ENCODE measurements around the gene TPP2.

Gene TPP2

DNA sequence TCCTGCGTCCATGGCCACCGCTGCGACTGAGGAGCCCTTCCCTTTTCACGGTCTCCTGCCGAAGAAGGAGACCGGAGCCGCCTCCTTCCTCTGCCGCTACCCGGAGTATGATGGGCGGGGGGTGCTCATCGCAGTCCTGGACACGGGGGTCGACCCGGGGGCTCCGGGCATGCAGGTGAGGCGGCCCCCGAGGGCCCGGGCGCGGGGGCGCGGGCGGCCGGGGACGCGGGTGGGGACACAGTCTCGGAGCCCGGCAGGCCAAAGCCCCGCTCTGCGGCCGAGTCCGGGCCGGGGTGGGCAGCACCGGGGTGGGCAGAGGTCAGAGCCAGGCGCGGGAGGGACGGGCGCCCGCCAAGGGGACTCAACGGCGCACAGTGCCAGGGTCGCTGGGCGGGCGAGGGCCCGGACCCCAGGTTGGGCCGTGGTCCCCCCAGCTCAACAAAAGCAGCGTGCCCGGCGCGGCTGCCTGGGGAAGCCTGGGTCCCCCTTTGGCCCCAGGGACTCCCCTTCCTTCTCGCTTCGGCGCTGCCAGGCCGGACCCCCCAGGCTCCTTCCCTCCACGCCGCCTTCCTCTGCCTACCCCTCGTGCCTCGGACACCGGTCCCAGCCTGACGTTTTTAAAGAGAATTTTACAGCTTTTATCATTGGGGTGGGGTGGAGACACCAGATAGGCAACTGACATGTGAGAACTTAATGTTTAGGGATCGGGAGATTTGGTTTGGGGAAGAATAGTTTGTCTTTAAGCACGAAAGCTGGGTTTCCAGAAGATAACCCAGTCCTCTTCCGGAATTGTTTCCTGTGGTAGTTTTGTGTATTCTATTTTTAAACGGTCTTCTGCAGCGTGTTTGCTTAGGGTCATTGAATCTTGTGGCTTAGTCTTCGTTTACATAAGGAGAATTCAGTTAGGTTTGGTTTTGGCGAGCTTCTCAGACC lies 509 bp downstream of the TPP2 start:
- DNase-seq: no peak

DNA sequence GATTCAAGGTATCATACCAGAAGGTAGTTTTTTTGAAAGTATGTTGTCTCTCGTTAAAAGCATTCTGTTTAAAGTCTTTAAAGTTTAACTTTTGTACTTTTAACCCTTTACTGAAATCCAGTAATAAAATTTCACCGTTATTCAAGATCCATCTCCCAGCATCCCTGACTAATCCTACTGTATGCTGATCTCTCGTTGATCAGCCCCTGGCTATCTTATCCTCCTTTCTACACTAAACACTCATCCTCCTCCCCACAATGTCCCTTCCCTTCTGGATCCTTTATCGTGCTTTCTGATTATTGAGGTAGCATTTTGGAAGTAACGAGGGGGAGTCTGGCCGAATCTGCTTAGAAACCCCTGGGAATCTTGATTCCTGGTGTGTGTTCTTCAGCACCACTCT lies 1.3 kb downstream of the TPP2 start:
- DNase-seq: peak; percentile 19

DNA sequence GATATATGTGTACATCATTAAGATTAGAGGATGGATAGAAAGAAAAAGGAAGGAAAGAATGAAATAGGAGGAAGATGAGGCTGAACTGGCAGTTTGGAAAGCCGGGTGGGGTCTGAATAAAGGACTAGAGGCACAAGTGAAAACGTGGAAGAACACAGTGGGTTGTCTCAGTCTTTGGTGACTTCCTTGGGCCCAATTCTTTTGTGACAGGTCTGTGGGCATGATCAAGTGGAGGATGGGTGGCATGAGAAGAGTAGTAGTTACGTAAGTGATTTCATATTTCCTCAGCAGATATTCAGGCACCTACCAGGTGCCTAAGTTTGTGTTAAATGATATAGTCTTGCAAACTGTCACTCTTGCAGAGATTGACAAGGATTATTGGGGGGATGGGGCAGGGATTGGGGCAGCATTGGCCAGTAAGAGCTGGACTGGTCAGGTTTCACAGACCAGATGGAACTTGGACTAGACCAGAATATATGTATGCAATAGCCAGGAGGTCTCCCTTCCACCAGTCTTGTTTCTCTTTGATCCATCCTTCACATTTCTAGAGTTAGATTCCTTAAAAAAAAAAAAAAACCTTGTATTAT lies 2.7 kb downstream of the TPP2 start:
- DNase-seq: no peak

DNA sequence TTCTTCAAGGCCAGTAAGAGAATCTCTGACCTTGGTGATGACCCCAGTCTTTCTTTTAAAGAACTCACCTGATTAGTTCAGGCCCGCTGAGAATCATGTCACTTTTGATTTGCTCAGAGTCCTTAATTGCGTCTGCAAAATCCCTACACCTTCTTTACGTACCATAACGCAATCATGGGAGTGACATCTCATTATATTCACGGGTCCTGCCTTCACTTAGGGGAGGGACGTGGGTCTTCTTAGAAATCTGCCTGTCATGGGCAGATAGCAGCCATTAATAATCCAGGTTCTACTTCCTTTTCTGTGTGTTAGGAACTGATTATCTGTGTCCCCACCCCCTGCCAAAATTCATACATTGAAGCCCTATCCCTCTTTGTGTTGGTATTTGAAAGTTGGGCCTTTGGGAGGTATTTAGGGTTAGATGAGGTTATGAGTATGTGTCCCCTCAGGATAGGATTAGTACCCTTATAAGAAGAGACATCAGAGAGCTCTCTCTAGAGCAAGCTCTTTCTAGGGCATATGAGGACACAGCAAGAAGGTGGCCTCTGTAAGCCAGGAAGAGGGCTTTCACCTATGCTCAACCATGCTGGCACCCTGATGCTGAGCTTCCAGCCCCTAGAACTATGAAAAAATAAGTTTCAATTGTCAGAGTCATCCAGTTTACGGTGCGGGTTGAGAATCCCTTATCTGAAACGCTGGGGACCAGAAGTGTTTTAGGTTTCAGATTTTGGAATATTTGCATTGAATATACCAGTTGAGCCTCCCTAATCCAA lies 9.9 kb downstream of the TPP2 start:
- no peak for DNase-seq

DNA sequence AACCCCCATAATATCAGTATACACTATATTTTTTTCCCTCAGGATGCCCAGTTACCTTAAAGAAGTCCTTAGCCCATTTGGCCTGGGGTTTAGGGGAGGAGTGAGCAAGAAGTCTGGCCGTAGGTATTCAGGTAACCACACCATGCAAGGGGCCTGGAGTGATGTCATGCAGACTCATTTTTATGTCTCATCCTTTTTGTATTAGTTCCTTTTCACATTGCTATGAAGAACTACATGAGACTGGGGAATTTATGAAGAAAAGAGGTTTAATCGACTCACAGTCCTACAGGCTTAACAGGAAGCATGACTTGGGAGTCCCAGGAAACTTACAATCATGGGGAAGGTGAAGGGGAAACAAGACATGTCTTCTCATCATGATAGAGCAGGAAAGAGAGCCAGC lies 12.2 kb downstream of the TPP2 start:
- no peak for DNase-seq

DNA sequence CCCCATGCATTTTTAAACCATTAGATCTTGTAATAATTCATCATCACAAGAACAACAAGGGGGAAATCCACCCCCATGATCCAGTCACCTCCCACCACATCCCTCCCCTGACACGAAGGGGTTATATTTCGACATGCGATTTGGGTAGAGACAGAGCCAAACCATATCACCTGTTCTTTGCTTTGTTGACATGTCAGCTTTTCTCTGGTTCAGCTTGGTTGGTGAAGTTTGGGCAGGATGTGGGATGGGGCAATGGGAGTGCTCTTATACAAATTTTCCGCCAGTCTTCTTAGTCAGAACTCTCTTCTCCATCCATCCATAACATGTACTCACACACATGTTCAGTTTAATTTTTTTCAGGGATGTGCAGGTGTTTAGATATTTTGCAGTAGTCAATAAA lies 12.9 kb downstream of the TPP2 start:
- DNase-seq: no peak

DNA sequence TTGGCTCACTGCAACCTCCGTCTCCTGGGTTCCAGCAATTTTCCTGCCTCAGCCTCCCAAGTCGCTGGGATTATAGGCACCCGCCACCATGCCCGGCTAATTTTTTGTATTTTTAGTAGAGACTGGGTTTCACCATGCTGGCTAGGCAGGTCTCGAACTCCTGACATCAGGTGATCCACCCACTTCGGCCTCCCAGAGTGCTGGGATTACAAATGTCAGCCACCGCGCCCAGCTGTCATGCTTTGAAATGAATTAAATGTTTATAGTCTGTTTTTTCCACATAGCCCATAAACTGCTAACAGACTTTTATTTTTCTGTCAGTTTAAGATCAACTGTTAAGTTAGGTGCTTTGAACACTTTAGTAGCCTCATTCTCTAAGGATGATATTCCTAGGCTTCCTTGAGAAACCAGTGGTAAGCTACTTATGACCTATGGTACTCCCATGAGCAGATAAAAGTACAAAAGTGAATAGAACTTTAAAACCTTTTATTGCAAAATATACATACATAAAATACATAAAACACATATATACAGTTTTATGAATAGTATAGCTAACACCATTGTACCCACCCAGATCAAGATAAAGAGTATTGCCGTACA lies 13.6 kb downstream of the TPP2 start:
- no peak for DNase-seq

DNA sequence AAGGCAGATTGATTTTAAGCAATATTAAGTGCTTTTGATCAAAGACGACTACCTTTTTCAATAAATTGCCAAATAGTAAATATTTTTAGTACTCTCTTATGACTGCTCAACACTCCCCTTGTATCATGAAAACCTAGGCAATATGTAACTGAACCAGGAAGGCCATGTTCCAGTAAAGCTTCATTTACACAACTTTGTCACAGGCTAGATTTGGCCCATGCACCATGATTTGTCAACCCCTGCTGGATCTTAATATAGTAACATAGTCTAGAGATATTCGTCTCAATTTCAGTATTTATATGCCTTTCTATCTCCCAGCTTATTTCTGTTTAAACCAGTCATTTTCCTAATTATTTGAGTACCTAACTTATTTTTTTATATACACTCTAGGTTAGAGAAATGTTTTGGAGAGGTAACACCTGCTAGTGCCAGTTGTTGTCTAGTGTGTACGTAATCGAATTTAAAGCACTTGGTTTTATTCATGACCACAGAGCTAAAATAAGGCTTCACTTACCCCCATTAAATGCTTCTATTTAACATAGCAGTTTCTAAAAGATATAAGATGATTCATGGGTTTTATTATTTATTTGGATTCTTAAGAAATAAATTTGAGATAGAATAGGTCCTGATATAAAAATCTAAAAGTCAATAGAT lies 21.0 kb downstream of the TPP2 start:
- DNase-seq: no peak

DNA sequence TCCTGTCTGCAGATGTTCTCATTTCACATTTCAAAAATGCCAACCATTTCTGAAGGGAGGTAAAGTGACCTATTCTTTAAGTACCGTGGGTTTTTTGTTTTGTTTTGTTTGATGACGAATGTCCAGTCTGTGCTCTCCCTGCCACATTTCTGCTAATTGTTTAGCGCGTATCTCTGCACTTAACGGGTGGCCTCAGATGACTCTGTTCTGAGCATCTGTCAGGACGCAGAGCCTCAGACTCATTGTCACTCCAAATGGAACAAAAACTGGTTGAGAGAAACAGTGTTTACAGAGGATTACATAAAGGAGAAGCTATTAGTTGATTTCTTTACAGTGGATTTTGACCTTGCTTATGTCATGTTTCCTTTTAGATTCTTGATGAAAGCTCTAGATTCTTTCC lies 23.7 kb downstream of the TPP2 start:
- DNase-seq: peak; percentile 84

DNA sequence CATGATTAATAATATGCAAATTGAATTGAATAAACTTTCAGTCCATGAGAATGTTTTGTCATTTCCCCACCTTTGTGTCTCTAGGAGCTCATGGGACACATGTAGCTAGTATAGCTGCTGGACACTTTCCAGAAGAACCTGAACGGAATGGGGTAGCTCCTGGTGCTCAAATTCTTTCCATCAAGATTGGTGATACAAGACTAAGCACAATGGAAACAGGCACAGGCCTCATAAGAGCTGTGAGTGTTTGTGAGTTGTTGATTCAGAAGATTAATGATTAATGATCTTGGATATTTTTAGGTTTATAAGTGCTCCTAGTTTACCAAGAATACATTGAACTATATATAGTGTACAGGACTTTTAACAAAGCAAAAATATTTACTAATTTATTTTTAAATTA lies 30.1 kb downstream of the TPP2 start:
- DNase-seq: no peak

DNA sequence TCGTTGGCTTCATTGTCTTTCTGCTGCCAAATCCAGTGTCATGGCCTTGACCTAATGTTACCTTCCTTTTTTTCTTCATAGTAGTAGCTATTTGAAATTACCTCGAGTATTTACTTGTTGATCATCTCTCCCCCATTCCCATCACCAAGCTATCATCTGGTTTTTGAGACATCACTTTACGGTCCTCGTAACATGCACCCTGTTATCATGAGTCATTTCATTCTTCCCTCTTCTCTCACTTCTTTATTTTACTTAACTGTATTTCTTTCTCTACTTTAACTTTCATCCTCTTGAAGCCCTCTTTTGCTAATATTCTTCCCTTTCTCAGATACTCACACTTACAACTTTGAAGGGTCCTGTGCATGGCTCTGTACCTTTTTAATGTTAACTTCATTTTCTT lies 31.8 kb downstream of the TPP2 start:
- DNase-seq: no peak

DNA sequence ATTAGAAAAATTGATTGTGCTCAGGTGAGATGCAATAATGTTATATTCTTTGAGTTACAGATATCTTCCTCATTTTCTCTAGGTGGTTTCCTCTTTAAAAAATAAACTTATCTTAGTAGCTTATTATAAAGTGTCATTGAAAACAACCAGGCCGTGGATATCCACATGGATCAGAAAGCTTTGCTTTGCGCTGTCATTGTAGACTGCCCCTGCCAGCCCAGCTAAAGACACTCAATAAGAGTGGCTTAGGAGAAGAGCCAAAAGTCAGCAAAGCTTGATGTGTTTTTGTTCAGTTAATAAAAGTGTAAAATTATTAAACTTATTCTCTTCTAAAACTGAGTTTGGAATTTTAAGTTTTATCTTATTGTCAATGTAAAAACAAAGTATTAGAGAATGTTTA lies 34.4 kb downstream of the TPP2 start:
- no peak for DNase-seq

DNA sequence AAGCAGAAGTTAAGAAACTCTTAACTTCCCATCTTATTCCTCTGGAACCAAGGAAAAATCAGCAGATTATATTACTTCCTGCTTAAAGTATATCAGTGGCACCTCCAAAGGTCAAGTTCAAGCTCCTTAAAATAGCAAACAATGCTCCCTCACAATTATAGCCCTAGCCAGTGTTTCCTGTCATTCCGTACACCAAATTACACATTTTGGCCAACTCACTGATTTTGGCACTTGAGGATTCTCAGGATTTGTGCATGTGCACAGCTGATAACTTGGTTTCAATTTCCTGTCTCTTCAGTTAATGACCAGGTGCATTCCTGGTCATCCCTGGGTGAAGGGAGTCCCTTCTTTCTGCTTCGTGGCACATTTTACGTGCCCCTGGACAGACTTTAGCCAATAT lies 42.0 kb downstream of the TPP2 start:
- no peak for DNase-seq

DNA sequence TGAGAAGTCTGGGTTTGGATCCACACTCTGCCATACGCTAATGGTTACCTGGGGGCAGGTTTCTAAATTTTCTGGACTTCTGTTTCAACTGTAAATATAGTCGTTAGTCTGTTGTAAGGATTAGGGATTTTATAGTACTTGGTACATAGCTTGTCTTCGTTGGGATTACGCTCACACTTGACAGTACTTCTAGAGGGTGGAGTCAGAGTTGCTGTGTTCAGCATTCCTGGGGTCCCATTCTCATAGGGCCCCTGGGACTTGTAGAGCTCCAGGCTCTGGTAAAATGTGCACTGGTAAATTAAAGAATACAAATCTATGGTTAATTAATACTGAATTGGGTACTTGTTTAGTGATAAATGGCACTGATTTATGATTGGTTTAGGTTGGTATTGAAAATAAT lies 45.2 kb downstream of the TPP2 start:
- DNase-seq: peak; percentile 55

DNA sequence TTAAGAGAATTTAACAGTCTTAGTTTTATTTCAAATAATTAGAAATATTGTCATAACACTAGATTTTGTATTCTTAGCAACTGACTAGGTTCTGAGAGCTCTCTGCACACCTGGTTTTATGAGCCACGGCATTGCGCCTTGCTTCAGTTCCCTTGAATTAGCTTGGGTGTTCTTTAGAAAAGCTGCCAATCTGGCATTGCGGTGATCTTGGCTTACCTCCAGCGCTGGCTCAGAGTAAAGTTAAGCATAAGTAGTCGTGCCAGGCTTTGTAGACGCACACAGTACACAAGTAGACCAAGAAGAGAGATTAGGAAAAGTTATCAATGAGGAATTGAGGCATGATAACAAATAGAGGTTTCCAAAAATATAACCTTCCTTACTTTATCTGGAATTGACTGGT lies 45.7 kb downstream of the TPP2 start:
- peak; percentile 94 for DNase-seq

DNA sequence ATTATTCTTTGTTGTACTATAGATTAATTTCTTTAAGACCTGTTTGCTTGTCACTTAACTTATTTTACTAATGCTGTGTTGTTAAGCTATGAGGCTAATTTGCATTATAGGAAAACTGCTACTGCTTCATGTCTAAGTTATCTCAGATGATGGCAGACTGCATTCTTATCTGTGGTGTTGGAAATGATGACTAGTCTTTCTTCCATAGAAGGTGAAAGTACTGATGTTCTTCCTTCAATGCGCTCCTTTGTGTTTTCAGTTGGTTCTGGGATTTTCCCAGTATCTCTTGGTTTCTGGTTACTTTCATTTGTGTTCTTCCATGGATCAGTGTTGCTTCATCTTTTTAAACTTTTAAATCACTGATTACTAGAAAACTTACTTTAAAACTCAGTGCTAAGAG lies 46.9 kb downstream of the TPP2 start:
- DNase-seq: no peak

DNA sequence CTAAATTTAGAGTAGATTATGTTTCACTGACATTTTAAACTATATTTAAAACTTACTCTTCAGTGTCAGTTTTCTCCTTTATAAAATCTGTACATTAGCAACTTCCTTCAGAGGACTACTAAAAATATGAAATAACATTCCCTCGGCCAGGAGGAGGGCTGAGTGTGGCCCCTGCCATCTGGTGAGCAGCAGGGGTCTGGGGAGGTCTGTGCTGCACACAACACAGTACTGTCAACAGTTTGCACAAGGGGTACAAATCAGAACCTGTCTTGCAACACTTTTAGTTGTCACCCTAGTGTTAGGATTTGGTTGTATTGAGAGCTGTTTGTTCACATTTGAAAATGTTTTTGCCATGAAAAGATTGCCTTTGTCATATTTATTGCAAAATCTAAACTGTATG lies 48.9 kb downstream of the TPP2 start:
- peak; percentile 59 for DNase-seq

DNA sequence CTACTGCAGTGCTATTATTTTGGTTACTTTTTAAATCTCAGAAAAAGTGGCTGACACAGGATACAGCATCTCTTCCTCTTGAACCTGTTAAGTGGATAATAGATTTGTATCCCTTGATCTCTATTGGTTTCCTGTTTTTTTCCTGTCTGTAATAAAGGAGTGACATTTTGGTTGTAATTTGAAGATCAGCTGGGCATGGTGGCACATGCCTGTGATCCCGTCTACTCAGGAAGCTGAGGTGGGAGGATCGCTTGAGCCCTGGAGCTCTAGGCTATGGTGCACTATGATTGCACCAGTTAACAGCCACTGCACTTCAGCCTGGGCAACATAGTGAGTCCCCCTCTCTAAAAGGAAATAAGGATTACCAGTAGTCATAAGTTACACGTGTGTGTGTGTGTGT lies 51.3 kb downstream of the TPP2 start:
- DNase-seq: peak; percentile 51

DNA sequence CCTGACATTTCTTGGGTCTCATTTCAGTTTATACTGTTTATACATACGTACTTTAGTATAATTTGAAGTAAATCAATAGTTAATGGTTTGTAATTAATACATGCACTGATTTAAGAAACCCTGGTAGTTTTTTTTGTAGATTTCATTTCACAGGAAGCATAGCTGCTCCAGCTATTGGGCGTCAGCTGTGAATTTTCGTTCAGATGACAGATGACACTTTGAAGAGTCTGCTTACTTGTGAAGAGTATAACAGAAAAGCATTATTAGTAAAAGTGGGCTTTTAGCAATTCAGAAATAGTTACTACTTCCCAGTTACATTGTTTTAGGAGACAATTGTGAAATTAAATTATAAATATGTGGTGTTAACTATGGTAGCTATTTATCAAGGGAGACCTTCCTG lies 53.7 kb downstream of the TPP2 start:
- DNase-seq: no peak

DNA sequence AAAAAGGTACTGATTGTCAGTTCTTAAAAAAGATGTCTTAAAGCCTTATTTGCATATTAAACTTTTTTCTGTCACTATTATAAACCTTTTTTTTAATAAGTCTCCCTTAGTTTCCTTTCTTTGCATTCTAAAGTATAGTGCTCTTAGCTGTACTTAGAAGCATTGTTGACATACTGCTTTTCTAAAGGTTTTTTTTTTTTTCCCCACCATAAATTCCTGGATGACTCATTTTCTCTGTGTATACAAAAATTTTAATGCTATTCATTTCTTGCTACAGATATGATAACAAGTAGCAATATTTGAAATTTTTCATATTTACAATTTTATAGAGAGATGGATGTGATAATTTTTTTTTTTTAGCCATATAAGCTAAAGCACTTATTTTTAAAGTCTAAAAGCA lies 54.6 kb downstream of the TPP2 start:
- no peak for DNase-seq

DNA sequence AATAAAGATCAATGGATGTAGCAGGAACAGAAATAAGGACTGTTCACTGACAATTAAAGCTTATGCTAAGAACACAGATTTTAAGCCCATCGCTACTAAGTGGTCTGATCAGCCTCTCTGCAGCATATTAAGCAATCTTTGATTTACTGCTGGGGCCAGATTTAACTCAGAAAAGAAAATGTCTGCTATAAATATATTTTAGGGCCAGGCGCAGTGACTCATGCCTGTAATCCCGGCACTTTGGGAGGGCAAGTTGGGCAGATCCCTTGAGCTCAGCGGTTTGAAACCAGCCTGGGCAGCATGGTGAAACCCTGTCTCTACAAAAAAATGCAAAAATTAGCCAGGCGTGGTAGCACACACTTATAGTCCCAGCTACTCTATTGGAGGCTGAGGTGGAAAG lies 55.1 kb downstream of the TPP2 start:
- DNase-seq: no peak

DNA sequence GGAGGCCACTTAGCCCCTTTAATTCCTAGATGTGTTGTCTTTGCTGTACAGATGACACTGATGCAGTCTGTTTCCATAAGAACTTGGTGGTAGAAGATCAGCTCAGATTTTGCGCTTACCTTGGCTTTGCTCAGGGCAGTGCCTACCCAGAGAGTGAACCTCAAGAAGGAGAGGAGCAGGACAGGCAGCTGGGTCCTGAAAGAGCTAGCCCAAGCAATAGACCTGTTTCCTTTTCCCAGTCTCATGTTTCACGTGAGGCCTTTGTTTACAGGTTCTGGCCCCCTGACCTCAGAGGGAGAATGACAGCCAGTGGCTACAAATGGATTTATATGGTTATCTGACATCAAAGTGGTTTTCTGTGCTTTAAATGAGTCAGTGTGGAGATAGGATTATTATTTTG lies 58.0 kb downstream of the TPP2 start:
- DNase-seq: no peak

DNA sequence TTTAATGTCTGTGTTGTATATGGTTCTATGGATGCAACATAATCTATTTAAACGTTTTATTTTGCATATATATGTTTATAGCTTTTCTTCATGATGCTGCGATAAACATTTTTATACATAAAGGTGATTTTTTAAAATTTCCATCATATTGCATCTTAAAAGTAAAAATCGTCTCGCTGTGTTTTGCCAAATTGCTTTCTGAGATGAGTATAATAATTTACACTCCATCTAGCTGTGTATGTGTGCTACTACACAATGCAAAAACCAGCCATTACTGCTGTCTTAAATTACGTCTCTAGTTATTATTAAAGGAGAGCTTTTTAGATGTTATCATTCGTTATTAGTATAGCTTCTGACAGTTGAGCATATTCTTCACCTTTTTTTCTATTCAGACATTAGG lies 60.8 kb downstream of the TPP2 start:
- DNase-seq: no peak

All from NCI-H2171 treated with DMSO at 0.1 percent for 48 hours (cell line).